T-helper 2 cell treated with Interferon-gamma antibody and Interleukin-4, amounts not matched to agents 5 μg/mL and 100 μg/mL, for 36 hours (primary cell): ENCODE results near the gene ASPG.

Source experiments
- DNase-seq: peaks from one replicate; pipeline ENCODE4 v3.0.0; 2021; ENCODE audit warnings: low spot score
- H3K27ac Mint-ChIP-seq: one replicate; pipeline ENCODE4 v1.8.0; 2021; ENCODE audit warnings: mild to moderate bottlenecking, mixed read lengths
- H3K27me3 Mint-ChIP-seq: one replicate; pipeline ENCODE4 v1.8.0; 2021; ENCODE audit warnings: low read depth, mixed read lengths
- H3K36me3 Mint-ChIP-seq: one replicate; pipeline ENCODE4 v1.8.0; 2021; ENCODE audit warnings: low read depth, mixed read lengths
- H3K4me1 Mint-ChIP-seq: one replicate; pipeline ENCODE4 v1.8.0; 2021; ENCODE audit warnings: low read depth, mixed read lengths
- H3K4me3 Mint-ChIP-seq: one replicate; pipeline ENCODE4 v1.8.0; 2022; ENCODE audit warnings: mild to moderate bottlenecking, moderate library complexity, mixed read lengths
- H3K9me3 Mint-ChIP-seq: one replicate; pipeline ENCODE4 v1.8.0; 2021; ENCODE audit warnings: mixed read lengths

Gene ASPG

GRCh38 chr14:104084251-104085002 lies 1.1 kb upstream of the ASPG start:
- Mint-ChIP-seq H3K9me3 (no peaks in the 10 kb centered on the region), H3K4me3 (no peak overlapping the region), H3K27me3 (peaks cover 3% of the 10 kb centered on the region)

GRCh38 chr14:104085889-104086201 lies 345 bp downstream of the ASPG start:
- DNase-seq: no peak
- no peaks in the 10 kb centered on the region for H3K36me3 Mint-ChIP-seq
- no peaks in the 10 kb centered on the region for H3K9me3 Mint-ChIP-seq
- H3K4me1 Mint-ChIP-seq: no peaks in the 10 kb centered on the region
- H3K4me3 Mint-ChIP-seq: no peak overlapping the region
- H3K27ac Mint-ChIP-seq: no peak overlapping the region
- H3K27me3 Mint-ChIP-seq: peaks cover 3% of the 10 kb centered on the region

More at GRCh38 chr14:104084251-104085002, 1.1 kb upstream of the ASPG start:
- Mint-ChIP-seq H3K27ac (no peak overlapping the region), H3K4me1 (no peaks in the 10 kb centered on the region), H3K36me3 (no peaks in the 10 kb centered on the region)
- DNase-seq: no peak

- Mint-ChIP-seq H3K4me3 (no peak overlapping the region), H3K9me3 (no peaks in the 10 kb centered on the region), H3K27ac (no peak overlapping the region), H3K36me3 (no peaks in the 10 kb centered on the region), H3K4me1 (no peaks in the 10 kb centered on the region), H3K27me3 (peaks cover 3% of the 10 kb centered on the region)
- DNase-seq: no peak
These were observed 735 bp downstream of the ASPG start for GRCh38 chr14:104086210-104086660.

- Mint-ChIP-seq H3K27me3 (peaks cover 3% of the 10 kb centered on the region), H3K4me1 (no peaks in the 10 kb centered on the region), H3K4me3 (no peak overlapping the region), H3K9me3 (no peaks in the 10 kb centered on the region), H3K36me3 (no peaks in the 10 kb centered on the region), H3K27ac (no peak overlapping the region)
- no peak for DNase-seq
These were observed 1.4 kb downstream of the ASPG start for GRCh38 chr14:104086661-104087461.

- Mint-ChIP-seq H3K9me3 (no peaks in the 10 kb centered on the region), H3K4me1 (no peaks in the 10 kb centered on the region), H3K27ac (no peak overlapping the region), H3K36me3 (no peaks in the 10 kb centered on the region), H3K4me3 (no peak overlapping the region), H3K27me3 (peaks cover 3% of the 10 kb centered on the region)
- DNase-seq: no peak
These were observed 2.0 kb downstream of the ASPG start for GRCh38 chr14:104087505-104087904.

GRCh38 chr14:104087981-104088850 lies 2.7 kb downstream of the ASPG start:
- H3K4me1 Mint-ChIP-seq: no peaks in the 10 kb centered on the region
- no peaks in the 10 kb centered on the region for H3K9me3 Mint-ChIP-seq
- no peak overlapping the region for H3K27ac Mint-ChIP-seq
- DNase-seq: no peak
- H3K27me3 Mint-ChIP-seq: peaks cover 3% of the 10 kb centered on the region
- no peak overlapping the region for H3K4me3 Mint-ChIP-seq
- H3K36me3 Mint-ChIP-seq: no peaks in the 10 kb centered on the region

- Mint-ChIP-seq H3K27me3 (no peaks in the 10 kb centered on the region), H3K27ac (no peak overlapping the region), H3K4me1 (peaks cover 1% of the 10 kb centered on the region), H3K36me3 (no peaks in the 10 kb centered on the region), H3K4me3 (no peak overlapping the region), H3K9me3 (no peaks in the 10 kb centered on the region)
- no peak for DNase-seq
These were observed 4.7 kb downstream of the ASPG start for GRCh38 chr14:104090071-104090748.

- no peak overlapping the region for H3K27ac Mint-ChIP-seq
- no peaks in the 10 kb centered on the region for H3K27me3 Mint-ChIP-seq
- H3K36me3 Mint-ChIP-seq: no peaks in the 10 kb centered on the region
- no peak overlapping the region for H3K4me3 Mint-ChIP-seq
- H3K9me3 Mint-ChIP-seq: no peaks in the 10 kb centered on the region
- H3K4me1 Mint-ChIP-seq: peaks cover 1% of the 10 kb centered on the region
- DNase-seq: no peak
These were observed 5.8 kb downstream of the ASPG start for GRCh38 chr14:104091061-104091926.

- no peak overlapping the region for H3K27ac Mint-ChIP-seq
- H3K4me1 Mint-ChIP-seq: peaks cover 1% of the 10 kb centered on the region
- DNase-seq: no peak
- no peaks in the 10 kb centered on the region for H3K9me3 Mint-ChIP-seq
- H3K27me3 Mint-ChIP-seq: no peaks in the 10 kb centered on the region
- H3K36me3 Mint-ChIP-seq: no peaks in the 10 kb centered on the region
- H3K4me3 Mint-ChIP-seq: no peak overlapping the region
These were observed 6.6 kb downstream of the ASPG start for GRCh38 chr14:104091927-104092771.

GRCh38 chr14:104092931-104093365 lies 7.4 kb downstream of the ASPG start:
- Mint-ChIP-seq H3K27me3 (no peaks in the 10 kb centered on the region), H3K4me3 (no peak overlapping the region), H3K36me3 (no peaks in the 10 kb centered on the region), H3K27ac (no peak overlapping the region), H3K4me1 (peaks cover 1% of the 10 kb centered on the region), H3K9me3 (no peaks in the 10 kb centered on the region)
- no peak for DNase-seq

- Mint-ChIP-seq H3K36me3 (no peaks in the 10 kb centered on the region), H3K27ac (no peak overlapping the region), H3K27me3 (no peaks in the 10 kb centered on the region), H3K9me3 (no peaks in the 10 kb centered on the region), H3K4me3 (no peak overlapping the region), H3K4me1 (peaks cover 1% of the 10 kb centered on the region)
- DNase-seq: no peak
These were observed 8.0 kb downstream of the ASPG start for GRCh38 chr14:104093366-104094055.
